Kidney tubule cell (primary cell): Measurements from ENCODE around the gene HBA1.
"Not testable (repeated sequence)": the region's sequence is repeated elsewhere in the genome, so short reads cannot be mapped to it uniquely, and the experiment has no call there.

Experiments
- DNase-seq: peaks from one replicate; pipeline ENCODE4 v3.0.0-alpha.2; 2018; ENCODE audit warnings: low spot score

HBA1 gene

GRCh38 chr16:209359-209758, 32.9 kb downstream of the HBA1 start:
- not testable (repeated sequence) for DNase-seq

GRCh38 chr16:211631-212180, 35.2 kb downstream of the HBA1 start:
- DNase-seq: not testable (repeated sequence)

- peak; percentile 33 for DNase-seq
These were observed 36.5 kb downstream of the HBA1 start for GRCh38 chr16:212999-213398.

- DNase-seq: no peak
These were observed 43.5 kb downstream of the HBA1 start for GRCh38 chr16:220021-220420.
